ENCODE measurements around the gene STK17B.

Gene STK17B

GRCh38 chr2:196159221-196159892 is 12.0 kb downstream of the STK17B start:
- no peak for DNase-seq (ENCODE audit: low read depth, low spot score)

GRCh38 chr2:196155575-196155974 is 15.8 kb downstream of the STK17B start:
- no peak for DNase-seq (ENCODE audit: low read depth, low spot score)

GRCh38 chr2:196153480-196153879 is 17.9 kb downstream of the STK17B start:
- DNase-seq (ENCODE audit: low read depth, low spot score): no peak

- DNase-seq (ENCODE audit: low read depth, low spot score): no peak
Observed at GRCh38 chr2:196149948-196150347, 21.4 kb downstream of the STK17B start.

- no peak for DNase-seq (ENCODE audit: low read depth, low spot score)
Observed at GRCh38 chr2:196148736-196149135, 22.6 kb downstream of the STK17B start.

- DNase-seq (ENCODE audit: low read depth, low spot score): no peak
Observed at GRCh38 chr2:196145256-196145655, 26.1 kb downstream of the STK17B start.

- no peak for DNase-seq (ENCODE audit: low read depth, low spot score)
Observed at GRCh38 chr2:196144513-196145126, 26.8 kb downstream of the STK17B start.

- no peak for DNase-seq (ENCODE audit: low read depth, low spot score)
Observed at GRCh38 chr2:196143730-196144131, 27.6 kb downstream of the STK17B start.

GRCh38 chr2:196142825-196143224 is 28.6 kb downstream of the STK17B start:
- DNase-seq (ENCODE audit: low read depth, low spot score): no peak

- DNase-seq (ENCODE audit: low read depth, low spot score): no peak
Observed at GRCh38 chr2:196140213-196140612, 31.2 kb downstream of the STK17B start.

- DNase-seq (ENCODE audit: low read depth, low spot score): no peak
Observed at GRCh38 chr2:196137271-196137670, 34.1 kb downstream of the STK17B start.

- no peak for DNase-seq (ENCODE audit: low read depth, low spot score)
Observed at GRCh38 chr2:196136151-196136550, 35.2 kb downstream of the STK17B start.

- no peak for DNase-seq (ENCODE audit: low read depth, low spot score)
Observed at GRCh38 chr2:196131949-196132925, 39.1 kb downstream of the STK17B start.

- no peak for DNase-seq (ENCODE audit: low read depth, low spot score)
Observed at GRCh38 chr2:196131384-196131937, 39.9 kb downstream of the STK17B start.

- no peak for DNase-seq (ENCODE audit: low read depth, low spot score)
Observed at GRCh38 chr2:196130039-196130825, 41.1 kb downstream of the STK17B start.

GRCh38 chr2:196128749-196129148 is 42.6 kb downstream of the STK17B start:
- DNase-seq (ENCODE audit: low read depth, low spot score): no peak

GRCh38 chr2:196125596-196125995 is 45.8 kb downstream of the STK17B start:
- no peak for DNase-seq (ENCODE audit: low read depth, low spot score)

- no peak for DNase-seq (ENCODE audit: low read depth, low spot score)
Observed at GRCh38 chr2:196123679-196124373, 47.6 kb downstream of the STK17B start.

- no peak for DNase-seq (ENCODE audit: low read depth, low spot score)
Observed at GRCh38 chr2:196119926-196120325, 51.5 kb downstream of the STK17B start.

GRCh38 chr2:196117214-196117705 is 54.1 kb downstream of the STK17B start:
- DNase-seq (ENCODE audit: low read depth, low spot score): no peak
